Measurements from ENCODE around the gene PRKAG1.

Gene PRKAG1

GRCh38 chr12:48961801-48962200 lies 56.8 kb downstream of the PRKAG1 start:
- no peaks in the 10 kb centered on the region; the same call in 1 of the 2 replicates for H3K36me3 ChIP-seq (ENCODE audit: insufficient read depth, low read length)
- no peak overlapping the region for H3K9ac ChIP-seq (ENCODE audit: low read depth, low read length)
- peaks cover 10% of the 10 kb centered on the region for H3K4me1 ChIP-seq (ENCODE audit: insufficient read depth, low read length)
- no peak for ATAC-seq (ENCODE audit: insufficient read depth, low read depth)
- H3K4me3 ChIP-seq (ENCODE audit: low read depth in 1 of 2, low read length in 2 of 2) = no peak overlapping the region
- peaks cover 5% of the 10 kb centered on the region for H3K79me2 ChIP-seq (ENCODE audit: insufficient read depth, low read length)
- no peak overlapping the region for H2AFZ ChIP-seq (ENCODE audit: low read depth, low read length)
- no peaks in the 10 kb centered on the region for H3K9me3 ChIP-seq (ENCODE audit: insufficient read depth, low read length, severe bottlenecking)
- H3K27ac ChIP-seq (ENCODE audit: low read length) = no peak overlapping the region
- DNase-seq = no peak
- H3K27me3 ChIP-seq (ENCODE audit: insufficient read depth, low read length, poor library complexity) = no peaks in the 10 kb centered on the region
- 0 out of 2 replicates have a peak, but pooled peaks cover under 1% of the 10 kb centered on the region for H4K20me1 ChIP-seq (ENCODE audit: insufficient read depth, low read length)
- H3K4me2 ChIP-seq (ENCODE audit: insufficient read depth, low read length) = no peak overlapping the region
- TF ChIP-seq EZH2 (IDR thresholded peaks at IDR 0.05; ENCODE audit: borderline replicate concordance, low read depth, low read length, severe bottlenecking) (no peak), CTCF (IDR thresholded peaks at IDR 0.05; ENCODE audit: borderline replicate concordance, extremely low read depth, low read length, poor library complexity, severe bottlenecking) (no peak)

- no peak for DNase-seq
- no peak overlapping the region for H3K9ac ChIP-seq (ENCODE audit: low read depth, low read length)
- TF ChIP-seq EZH2 (IDR thresholded peaks at IDR 0.05; ENCODE audit: borderline replicate concordance, low read depth, low read length, severe bottlenecking) = no peak
- TF ChIP-seq CTCF (IDR thresholded peaks at IDR 0.05; ENCODE audit: borderline replicate concordance, extremely low read depth, low read length, poor library complexity, severe bottlenecking) = no peak
- no peaks in the 10 kb centered on the region for H3K27me3 ChIP-seq (ENCODE audit: insufficient read depth, low read length, poor library complexity)
- H2AFZ ChIP-seq (ENCODE audit: low read depth, low read length) = no peak overlapping the region
- no peak overlapping the region for H3K27ac ChIP-seq (ENCODE audit: low read length)
- no peak overlapping the region for H3K4me2 ChIP-seq (ENCODE audit: insufficient read depth, low read length)
- H4K20me1 ChIP-seq (ENCODE audit: insufficient read depth, low read length) = 0 out of 2 replicates have a peak, but pooled peaks cover 4% of the 10 kb centered on the region
- no peaks in the 10 kb centered on the region for H3K9me3 ChIP-seq (ENCODE audit: insufficient read depth, low read length, severe bottlenecking)
- no peak for ATAC-seq (ENCODE audit: insufficient read depth, low read depth)
- H3K36me3 ChIP-seq (ENCODE audit: insufficient read depth, low read length) = no peaks in the 10 kb centered on the region; the same call in 1 of the 2 replicates
- no peak overlapping the region for H3K4me3 ChIP-seq (ENCODE audit: low read depth in 1 of 2, low read length in 2 of 2)
- peaks cover 9% of the 10 kb centered on the region for H3K79me2 ChIP-seq (ENCODE audit: insufficient read depth, low read length)
- H3K4me1 ChIP-seq (ENCODE audit: insufficient read depth, low read length) = peaks cover 12% of the 10 kb centered on the region
These were observed 57.2 kb downstream of the PRKAG1 start for GRCh38 chr12:48961331-48961730.

- no peak for DNase-seq
- ATAC-seq (ENCODE audit: insufficient read depth, low read depth) = no peak
- Histone ChIP-seq H4K20me1 (ENCODE audit: insufficient read depth, low read length) (peaks cover 9% of the 10 kb centered on the region; the same call in 1 of the 2 replicates), H3K4me1 (ENCODE audit: insufficient read depth, low read length) (peaks cover 17% of the 10 kb centered on the region), H2AFZ (ENCODE audit: low read depth, low read length) (no peak overlapping the region), H3K4me2 (ENCODE audit: insufficient read depth, low read length) (no peak overlapping the region), H3K9me3 (ENCODE audit: insufficient read depth, low read length, severe bottlenecking) (no peaks in the 10 kb centered on the region), H3K27ac (ENCODE audit: low read length) (no peak overlapping the region), H3K9ac (ENCODE audit: low read depth, low read length) (no peak overlapping the region), H3K4me3 (ENCODE audit: low read depth in 1 of 2, low read length in 2 of 2) (no peak overlapping the region), H3K79me2 (ENCODE audit: insufficient read depth, low read length) (peaks cover 14% of the 10 kb centered on the region), H3K27me3 (ENCODE audit: insufficient read depth, low read length, poor library complexity) (no peaks in the 10 kb centered on the region), H3K36me3 (ENCODE audit: insufficient read depth, low read length) (no peaks in the 10 kb centered on the region; the same call in 1 of the 2 replicates)
- TF ChIP-seq CTCF (IDR thresholded peaks at IDR 0.05; ENCODE audit: borderline replicate concordance, extremely low read depth, low read length, poor library complexity, severe bottlenecking) = no peak
- TF ChIP-seq EZH2 (IDR thresholded peaks at IDR 0.05; ENCODE audit: borderline replicate concordance, low read depth, low read length, severe bottlenecking) = no peak
These were observed 57.7 kb downstream of the PRKAG1 start for GRCh38 chr12:48960834-48961233.

GRCh38 chr12:48958049-48958388 lies 60.6 kb downstream of the PRKAG1 start:
- peaks cover 33% of the 10 kb centered on the region for H3K4me1 ChIP-seq (ENCODE audit: insufficient read depth, low read length)
- H3K79me2 ChIP-seq (ENCODE audit: insufficient read depth, low read length) = peaks cover 42% of the 10 kb centered on the region
- no peaks in the 10 kb centered on the region for H3K27me3 ChIP-seq (ENCODE audit: insufficient read depth, low read length, poor library complexity)
- peak overlapping the region; percentile 86 for H2AFZ ChIP-seq (ENCODE audit: low read depth, low read length)
- DNase-seq (no peak), ATAC-seq (ENCODE audit: insufficient read depth, low read depth) (no peak)
- peaks cover 35% of the 10 kb centered on the region; the same call in 1 of the 2 replicates for H4K20me1 ChIP-seq (ENCODE audit: insufficient read depth, low read length)
- H3K36me3 ChIP-seq (ENCODE audit: insufficient read depth, low read length) = peaks cover 23% of the 10 kb centered on the region
- peak overlapping the region; percentile 69 to 87; a peak in 3 of 4 replicates for H3K4me3 ChIP-seq (ENCODE audit: low read depth in 1 of 2, low read length in 2 of 2)
- no peak for TF ChIP-seq CTCF (IDR thresholded peaks at IDR 0.05; ENCODE audit: borderline replicate concordance, extremely low read depth, low read length, poor library complexity, severe bottlenecking)
- no peak for TF ChIP-seq EZH2 (IDR thresholded peaks at IDR 0.05; ENCODE audit: borderline replicate concordance, low read depth, low read length, severe bottlenecking)
- H3K27ac ChIP-seq (ENCODE audit: low read length) = peak overlapping the region; percentile 59
- peak overlapping the region; percentile 93 for H3K4me2 ChIP-seq (ENCODE audit: insufficient read depth, low read length)
- peak overlapping the region; percentile 77 for H3K9ac ChIP-seq (ENCODE audit: low read depth, low read length)
- no peaks in the 10 kb centered on the region for H3K9me3 ChIP-seq (ENCODE audit: insufficient read depth, low read length, severe bottlenecking)

All from DND-41 (cell line).